Mesendoderm (in vitro differentiated cells): ENCODE measurements around the gene CEP68.

Experiments used
- DNase-seq: peaks from one replicate; pipeline ENCODE4 v3.0.0; 2013
- H2AK5ac ChIP-seq: 2 replicates; pipeline ENCODE4 v1.6.1; 2013; ENCODE audit warnings: low read length, inconsistent platforms
- H2BK120ac ChIP-seq: 2 replicates; pipeline ENCODE4 v1.6.1; 2013; ENCODE audit warnings: low read depth, mild to moderate bottlenecking, low read length, moderate library complexity, mixed read lengths
- H2BK15ac ChIP-seq: replicated peaks from 2 replicates; pipeline ENCODE4 v1.6.1; 2013; ENCODE audit warnings: low read depth, mild to moderate bottlenecking, moderate library complexity
- H2BK5ac ChIP-seq: 2 replicates; pipeline ENCODE4 v1.6.1; 2013; ENCODE audit warnings: low read length, inconsistent platforms
- H3K18ac ChIP-seq: 2 replicates; pipeline ENCODE4 v1.6.1; 2013; ENCODE audit warnings: mild to moderate bottlenecking, low read length, mixed read lengths
- H3K23ac ChIP-seq: one replicate; pipeline ENCODE4 v1.6.1; 2013; ENCODE audit warnings: low read length
- H3K27ac ChIP-seq: 2 replicates; pipeline ENCODE4 v1.5.1; 2013; ENCODE audit warnings: low read depth, mild to moderate bottlenecking, inconsistent platforms, low read length, moderate library complexity
- H3K27me3 ChIP-seq: 2 replicates; pipeline ENCODE4 v1.6.1; 2013; ENCODE audit warnings: low read length, control low read depth, mild to moderate bottlenecking, inconsistent platforms; ENCODE audit not compliant: insufficient read depth, poor library complexity
- H3K36me3 ChIP-seq: 2 replicates; pipeline ENCODE4 v1.6.1; 2013; ENCODE audit warnings: low read length, inconsistent platforms; ENCODE audit not compliant: control insufficient read depth, insufficient read depth
- H3K4ac ChIP-seq: one replicate; pipeline ENCODE4 v1.6.1; 2013; ENCODE audit warnings: low read depth, mild to moderate bottlenecking, low read length, moderate library complexity
- H3K4me1 ChIP-seq: 2 replicates; pipeline ENCODE4 v1.6.1; 2013; ENCODE audit warnings: low read depth, low read length, inconsistent platforms; ENCODE audit not compliant: control insufficient read depth
- H3K4me2 ChIP-seq: 2 replicates; pipeline ENCODE4 v1.6.1; 2013; ENCODE audit warnings: low read length
- H3K4me3 ChIP-seq: 2 replicates; pipeline ENCODE4 v1.5.1; 2013; ENCODE audit warnings: mild to moderate bottlenecking, low read length
- H3K56ac ChIP-seq: one replicate; pipeline ENCODE4 v1.6.1; 2013; ENCODE audit warnings: low read length
- H3K79me1 ChIP-seq: 2 replicates; pipeline ENCODE4 v1.6.1; 2013; ENCODE audit warnings: low read length, inconsistent platforms
- H3K79me2 ChIP-seq: 2 replicates; pipeline ENCODE4 v1.6.1; 2013; ENCODE audit warnings: mild to moderate bottlenecking, low read length; ENCODE audit not compliant: control insufficient read depth, insufficient read depth
- H3K9ac ChIP-seq: 2 replicates; pipeline ENCODE4 v1.6.1; 2013; ENCODE audit warnings: low read length, inconsistent platforms
- H4K5ac ChIP-seq: one replicate; pipeline ENCODE4 v1.6.1; 2013; ENCODE audit warnings: low read length
- H4K8ac ChIP-seq: one replicate; pipeline ENCODE4 v1.6.1; 2013; ENCODE audit warnings: low read depth, mild to moderate bottlenecking, control low read depth, low read length, moderate library complexity
- WGBS: extraction: QIAGEN DNeasy Blood & Tissue Kit; methylation state at CpG from one replicate; pipeline ENCODE4 v1.1.7; 2013; ENCODE audit warnings: low lambda C conversion rate, missing lambda C conversion rate; ENCODE audit not compliant: insufficient coverage; ENCODE audit errors: extremely low coverage; 5-methylcytosine and 5-hydroxymethylcytosine counted together

CEP68 gene

DNA sequence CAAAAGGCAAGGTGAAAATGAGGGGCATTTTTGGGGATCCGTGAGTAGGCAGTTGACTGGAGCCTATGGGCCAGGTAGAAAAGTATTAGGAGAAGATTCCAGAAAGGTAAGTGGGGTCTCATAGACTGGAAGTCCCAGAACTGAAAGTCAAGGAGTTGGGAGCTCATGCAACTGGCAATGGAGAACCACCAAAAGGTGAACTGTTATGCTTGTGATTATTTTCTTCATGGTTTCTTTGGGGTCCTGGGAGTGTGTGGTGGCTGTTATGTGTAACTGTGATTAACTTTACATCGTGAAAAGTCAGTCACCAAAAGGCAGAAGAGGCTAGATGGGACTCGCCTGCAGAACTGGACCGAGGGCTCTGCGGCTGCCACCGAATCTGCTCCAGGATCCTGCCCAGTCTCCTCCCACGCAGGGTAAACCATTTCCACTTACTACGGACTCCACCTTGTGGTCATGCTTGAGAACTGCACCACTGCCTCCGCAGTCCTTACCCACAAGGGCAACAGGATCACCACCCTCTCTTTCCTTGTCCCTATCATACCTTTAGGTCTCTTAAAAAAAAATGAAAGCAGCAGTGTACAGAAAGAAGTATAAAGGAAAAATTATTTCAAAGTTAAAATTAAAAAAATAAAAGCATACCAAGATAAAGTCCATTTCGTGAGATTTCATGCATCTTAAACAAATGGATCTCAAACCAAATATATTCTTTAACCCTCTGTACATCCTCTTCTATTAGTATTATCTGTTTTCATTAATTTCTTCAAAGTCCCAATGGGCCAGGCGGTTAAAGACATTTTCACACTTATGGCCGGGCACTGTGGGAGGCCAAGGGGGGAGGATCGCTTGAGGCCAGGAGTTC is 15.6 kb upstream of the CEP68 start:
- H2BK5ac ChIP-seq: no peak overlapping the region
- no peak overlapping the region for H4K5ac ChIP-seq
- no peak overlapping the region for H3K4me2 ChIP-seq
- H2BK15ac ChIP-seq: no peak overlapping the region
- H3K27ac ChIP-seq: no peak overlapping the region
- peak; percentile 77 for DNase-seq
- no peaks in the 10 kb centered on the region for H3K27me3 ChIP-seq
- no peak overlapping the region for H3K18ac ChIP-seq
- H2AK5ac ChIP-seq: no peak overlapping the region
- no peaks in the 10 kb centered on the region for H3K36me3 ChIP-seq
- H3K79me2 ChIP-seq: no peaks in the 10 kb centered on the region
- no peaks in the 10 kb centered on the region for H3K4me1 ChIP-seq
- H3K23ac ChIP-seq: no peak overlapping the region
- H3K4me3 ChIP-seq: no peak overlapping the region
- H3K56ac ChIP-seq: no peak overlapping the region
- no CpG with 5 or more reads among the region's 13 CpGs for WGBS
- no peak overlapping the region for H2BK120ac ChIP-seq
- no peak overlapping the region for H3K9ac ChIP-seq
- no peak overlapping the region for H3K4ac ChIP-seq
- H4K8ac ChIP-seq: no peak overlapping the region
- no peaks in the 10 kb centered on the region for H3K79me1 ChIP-seq

DNA sequence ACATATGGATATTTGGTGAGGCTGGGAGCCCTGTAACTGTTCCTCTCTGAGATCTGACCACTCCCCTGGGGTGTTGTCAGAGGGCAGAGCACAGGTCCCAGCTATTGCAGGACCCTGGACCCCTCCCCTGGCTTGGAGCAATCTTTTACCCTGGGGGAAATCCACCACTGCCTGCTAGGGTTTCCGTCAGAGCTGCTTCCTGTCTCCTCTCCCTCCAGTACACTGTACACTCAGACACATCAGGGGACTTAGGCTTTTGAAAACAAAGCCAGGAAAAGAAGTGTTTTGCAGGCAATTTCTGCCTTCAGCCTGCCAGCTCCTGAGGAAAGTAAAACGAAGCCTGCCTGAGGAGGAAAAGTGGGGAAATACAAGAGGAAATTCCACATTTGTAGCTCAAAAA is 13.2 kb upstream of the CEP68 start:
- H3K4me2 ChIP-seq: no peak overlapping the region
- no CpG with 5 or more reads among the region's 2 CpGs for WGBS

DNA sequence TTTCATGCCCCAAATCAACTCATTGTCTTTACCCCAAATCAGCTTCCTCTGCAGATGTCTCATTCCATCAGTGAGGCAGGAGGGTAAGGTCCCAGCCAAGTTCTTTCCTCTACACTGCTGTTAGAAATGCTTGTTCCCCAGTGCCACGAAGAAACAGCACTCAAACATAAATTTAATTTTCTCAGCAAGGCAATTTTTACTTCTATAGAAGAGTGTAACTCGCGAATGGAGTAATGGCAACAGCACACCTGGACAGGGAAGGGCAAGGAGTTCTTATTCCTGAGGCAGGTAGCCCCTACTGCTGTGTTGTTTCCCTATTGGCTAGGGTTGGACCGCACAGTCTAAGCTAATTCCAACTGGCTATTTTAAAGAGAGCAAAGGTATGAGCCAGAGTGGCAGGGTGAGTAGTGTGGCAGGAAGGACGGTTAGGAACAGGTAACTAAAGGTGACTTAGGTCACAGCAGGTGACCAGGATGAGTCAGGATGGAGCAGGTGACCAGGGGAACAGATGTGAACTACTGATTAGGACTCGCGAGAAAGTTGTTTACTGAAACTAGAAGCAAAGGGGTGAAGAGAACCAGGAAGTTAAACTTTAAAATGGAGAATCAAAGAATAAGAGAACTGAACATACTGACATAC is 12.0 kb upstream of the CEP68 start:
- H3K27ac ChIP-seq: no peak overlapping the region

More for the DNA sequence above, 13.2 kb upstream of the CEP68 start:
- Histone ChIP-seq H3K79me2 (no peaks in the 10 kb centered on the region), H3K4ac (no peak overlapping the region), H2BK5ac (no peak overlapping the region), H2AK5ac (no peak overlapping the region), H3K36me3 (no peaks in the 10 kb centered on the region), H4K8ac (no peak overlapping the region), H3K9ac (no peak overlapping the region), H3K4me3 (no peak overlapping the region), H2BK15ac (no peak overlapping the region), H3K56ac (no peak overlapping the region), H4K5ac (no peak overlapping the region), H3K18ac (no peak overlapping the region), H3K79me1 (no peaks in the 10 kb centered on the region), H3K23ac (no peak overlapping the region), H3K4me1 (no peaks in the 10 kb centered on the region), H2BK120ac (no peak overlapping the region), H3K27ac (no peak overlapping the region), H3K27me3 (no peaks in the 10 kb centered on the region)
- DNase-seq: no peak

DNA sequence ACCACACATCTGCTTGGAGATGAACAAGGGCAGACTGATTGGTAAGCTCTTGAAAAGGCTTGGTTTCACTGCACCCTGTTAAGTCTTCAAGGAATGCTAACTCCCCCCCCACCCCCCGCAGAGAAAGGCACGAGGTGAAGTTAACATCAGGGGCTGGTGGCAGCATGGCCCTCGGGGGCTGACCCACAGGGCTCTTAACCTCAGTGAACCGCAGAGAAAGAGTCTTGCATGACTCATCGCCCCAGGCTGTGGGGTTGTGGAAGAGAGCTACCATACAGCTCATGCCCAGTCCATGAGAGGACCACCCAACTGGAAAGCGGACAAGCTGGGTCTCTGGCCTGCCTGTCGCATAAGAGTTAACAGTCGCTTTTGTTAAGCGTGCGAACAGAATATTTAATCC is 10.6 kb upstream of the CEP68 start:
- H3K79me1 ChIP-seq: no peaks in the 10 kb centered on the region
- no peak overlapping the region for H3K23ac ChIP-seq
- H4K5ac ChIP-seq: no peak overlapping the region
- no peak overlapping the region for H3K18ac ChIP-seq
- H3K4me1 ChIP-seq: no peaks in the 10 kb centered on the region
- H3K36me3 ChIP-seq: no peaks in the 10 kb centered on the region
- H3K4me2 ChIP-seq: no peak overlapping the region
- H3K27me3 ChIP-seq: no peaks in the 10 kb centered on the region
- H4K8ac ChIP-seq: no peak overlapping the region
- H3K79me2 ChIP-seq: no peaks in the 10 kb centered on the region
- no peak overlapping the region for H3K56ac ChIP-seq
- no peak overlapping the region for H2AK5ac ChIP-seq
- no peak overlapping the region for H2BK5ac ChIP-seq
- H3K4me3 ChIP-seq: no peak overlapping the region
- DNase-seq: peak; percentile 89
- H3K27ac ChIP-seq: no peak overlapping the region
- no peak overlapping the region for H2BK15ac ChIP-seq
- H3K9ac ChIP-seq: no peak overlapping the region
- no peak overlapping the region for H2BK120ac ChIP-seq
- WGBS: no CpG with 5 or more reads among the region's 10 CpGs
- no peak overlapping the region for H3K4ac ChIP-seq

More for the DNA sequence above, 12.0 kb upstream of the CEP68 start:
- H3K9ac ChIP-seq: no peak overlapping the region
- no peak overlapping the region for H3K56ac ChIP-seq
- H3K4me3 ChIP-seq: no peak overlapping the region
- H3K79me1 ChIP-seq: no peaks in the 10 kb centered on the region
- no peak overlapping the region for H3K4me2 ChIP-seq
- no peak overlapping the region for H4K8ac ChIP-seq
- peak; percentile 44 for DNase-seq
- no peak overlapping the region for H3K18ac ChIP-seq
- no peak overlapping the region for H2AK5ac ChIP-seq
- H3K4me1 ChIP-seq: no peaks in the 10 kb centered on the region
- WGBS: no CpG with 5 or more reads among the region's 7 CpGs
- H3K23ac ChIP-seq: no peak overlapping the region
- no peak overlapping the region for H4K5ac ChIP-seq
- no peak overlapping the region for H2BK5ac ChIP-seq
- no peak overlapping the region for H2BK15ac ChIP-seq
- H3K4ac ChIP-seq: no peak overlapping the region
- no peaks in the 10 kb centered on the region for H3K79me2 ChIP-seq
- no peak overlapping the region for H2BK120ac ChIP-seq
- H3K36me3 ChIP-seq: no peaks in the 10 kb centered on the region
- no peaks in the 10 kb centered on the region for H3K27me3 ChIP-seq

DNA sequence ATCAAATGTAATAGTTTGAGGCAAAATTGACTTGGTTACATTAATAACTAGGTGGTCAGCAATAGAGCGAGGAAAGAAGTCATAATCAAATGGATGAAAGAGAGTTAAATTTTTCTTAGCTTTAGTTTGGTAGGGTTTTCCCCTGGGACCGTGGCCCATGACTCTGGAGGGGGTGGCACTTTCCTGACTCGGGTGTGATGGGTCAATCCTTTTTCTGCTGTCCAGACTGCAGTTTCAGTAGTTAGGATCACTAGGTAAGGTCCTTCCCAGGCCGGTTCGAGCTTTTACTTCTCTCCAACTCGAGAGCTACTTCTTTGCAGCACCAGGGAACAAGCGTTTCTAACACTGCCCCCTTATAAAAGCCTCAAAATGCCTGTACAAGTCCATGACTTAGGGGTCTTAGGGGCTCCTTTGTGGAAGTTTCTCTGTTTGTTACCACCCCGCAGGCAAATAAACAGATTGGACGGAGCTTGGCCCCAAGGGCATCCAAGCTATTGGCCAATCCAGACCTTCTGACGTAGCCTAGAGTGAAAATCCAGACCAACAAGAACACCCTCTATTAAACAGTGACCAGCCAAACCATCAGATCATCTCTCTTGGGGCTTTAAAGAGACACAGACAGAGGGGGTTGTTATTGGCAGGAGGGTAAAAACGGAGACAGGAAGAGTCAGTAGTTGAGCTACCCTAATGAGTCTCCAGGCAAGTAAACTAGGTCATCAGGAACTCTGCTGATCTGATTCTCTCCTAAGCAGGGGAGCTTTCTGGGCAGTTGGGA is 9.4 kb upstream of the CEP68 start:
- H3K27ac ChIP-seq: no peak overlapping the region
- H3K79me1 ChIP-seq: no peaks in the 10 kb centered on the region
- no peaks in the 10 kb centered on the region for H3K27me3 ChIP-seq
- no peak overlapping the region for H4K5ac ChIP-seq
- no peak overlapping the region for H3K9ac ChIP-seq
- no peaks in the 10 kb centered on the region for H3K79me2 ChIP-seq
- H3K4ac ChIP-seq: no peak overlapping the region
- no peak overlapping the region for H4K8ac ChIP-seq
- DNase-seq: no peak
- no CpG with 5 or more reads among the region's 11 CpGs for WGBS
- no peak overlapping the region for H2BK5ac ChIP-seq
- H3K56ac ChIP-seq: no peak overlapping the region
- no peak overlapping the region for H3K4me2 ChIP-seq
- no peak overlapping the region for H3K4me3 ChIP-seq
- H3K36me3 ChIP-seq: no peaks in the 10 kb centered on the region
- no peak overlapping the region for H2BK120ac ChIP-seq
- no peak overlapping the region for H2BK15ac ChIP-seq
- no peak overlapping the region for H3K23ac ChIP-seq
- no peak overlapping the region for H3K18ac ChIP-seq
- no peak overlapping the region for H2AK5ac ChIP-seq
- no peaks in the 10 kb centered on the region for H3K4me1 ChIP-seq
